Measurements from ENCODE around the gene PCARE. TPM values are rescaled to one million over a fixed set of nuclear protein-coding genes. Genes with fewer than 3 reads are reported as not detected.

The PCARE gene
- total RNA-seq, 2 experiments from 2014 or later = not detected

GRCh38 chr2:29033172-29033571 is 41.2 kb downstream of the PCARE start:
- Mint-ChIP-seq H3K4me3 (no peak overlapping the region), H3K4me1 (peaks cover 7% of the 10 kb centered on the region), H3K9me3 (ENCODE audit: low read depth) (no peaks in the 10 kb centered on the region), H3K27me3 (no peaks in the 10 kb centered on the region), H3K36me3 (ENCODE audit: low read depth) (peaks cover 2% of the 10 kb centered on the region), H3K27ac (no peak overlapping the region)
- ChIA-PET CTCF (no interaction called here), POLR2A (no interaction called here)
- ATAC-seq = no peak
- DNase-seq = no peak
- intact Hi-C loops (cut with DNase I, micrococcal nuclease) = no loop called here

GRCh38 chr2:29032189-29032588 is 42.1 kb downstream of the PCARE start:
- peaks cover 7% of the 10 kb centered on the region for H3K4me1 Mint-ChIP-seq
- H3K4me3 Mint-ChIP-seq = no peak overlapping the region
- ATAC-seq (no peak), DNase-seq (no peak)
- H3K27ac Mint-ChIP-seq = no peak overlapping the region
- peaks cover 2% of the 10 kb centered on the region for H3K36me3 Mint-ChIP-seq (ENCODE audit: low read depth)
- H3K9me3 Mint-ChIP-seq (ENCODE audit: low read depth) = no peaks in the 10 kb centered on the region
- intact Hi-C loops (cut with DNase I, micrococcal nuclease) = no loop called here
- ChIA-PET CTCF (no interaction called here), POLR2A (no interaction called here)
- H3K27me3 Mint-ChIP-seq = no peaks in the 10 kb centered on the region

- H3K4me3 Mint-ChIP-seq = no peak overlapping the region
- no peak for ATAC-seq
- H3K27ac Mint-ChIP-seq = no peak overlapping the region
- H3K27me3 Mint-ChIP-seq = no peaks in the 10 kb centered on the region
- POLR2A ChIA-PET = no interaction called here
- peaks cover 7% of the 10 kb centered on the region for H3K4me1 Mint-ChIP-seq
- intact Hi-C loops (cut with DNase I, micrococcal nuclease) = no loop called here
- CTCF ChIA-PET = interaction anchor here (1.2 kb wide), 1 partner anchor 17 kb away, joined by 3 read pairs; no protein-coding TSS in a partner anchor
- H3K9me3 Mint-ChIP-seq (ENCODE audit: low read depth) = no peaks in the 10 kb centered on the region
- DNase-seq = no peak
- H3K36me3 Mint-ChIP-seq (ENCODE audit: low read depth) = no peaks in the 10 kb centered on the region
These were observed 43.3 kb downstream of the PCARE start for GRCh38 chr2:29031046-29031445.

DNA sequence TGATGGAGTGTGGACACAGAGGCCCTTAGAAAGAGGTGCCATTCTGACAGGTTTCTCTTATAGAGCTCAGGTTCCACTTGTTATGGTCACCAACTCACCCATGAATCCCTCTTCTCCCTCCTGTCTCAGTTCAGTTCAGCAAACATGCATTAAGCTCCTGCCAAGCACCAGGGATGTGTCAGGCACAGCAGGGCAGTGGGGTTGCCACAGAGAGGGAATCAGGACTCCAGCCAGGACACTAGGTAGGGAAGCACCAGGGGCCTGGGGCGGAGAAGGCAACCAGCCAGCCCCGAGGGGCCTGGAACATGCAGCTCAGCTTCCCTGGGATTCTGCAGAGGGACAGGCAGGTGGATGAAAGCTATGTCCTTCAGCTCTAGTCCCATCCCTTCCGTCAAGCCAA is 48.6 kb downstream of the PCARE start:
- H3K27ac Mint-ChIP-seq = no peak overlapping the region
- DNase-seq (no peak), ATAC-seq (no peak)
- no peak overlapping the region for H3K4me3 Mint-ChIP-seq
- no peaks in the 10 kb centered on the region for H3K4me1 Mint-ChIP-seq
- no peaks in the 10 kb centered on the region for H3K27me3 Mint-ChIP-seq
- POLR2A ChIA-PET = no interaction called here
- intact Hi-C loops (cut with DNase I, micrococcal nuclease) = no loop called here
- H3K9me3 Mint-ChIP-seq (ENCODE audit: low read depth) = no peaks in the 10 kb centered on the region
- no peaks in the 10 kb centered on the region for H3K36me3 Mint-ChIP-seq (ENCODE audit: low read depth)
- CTCF ChIA-PET = interaction anchor here (0.9 to 1.0 kb wide), 2 partner anchors 8 to 10 kb away, joined by 3 to 5 read pairs; no protein-coding TSS in a partner anchor

DNA sequence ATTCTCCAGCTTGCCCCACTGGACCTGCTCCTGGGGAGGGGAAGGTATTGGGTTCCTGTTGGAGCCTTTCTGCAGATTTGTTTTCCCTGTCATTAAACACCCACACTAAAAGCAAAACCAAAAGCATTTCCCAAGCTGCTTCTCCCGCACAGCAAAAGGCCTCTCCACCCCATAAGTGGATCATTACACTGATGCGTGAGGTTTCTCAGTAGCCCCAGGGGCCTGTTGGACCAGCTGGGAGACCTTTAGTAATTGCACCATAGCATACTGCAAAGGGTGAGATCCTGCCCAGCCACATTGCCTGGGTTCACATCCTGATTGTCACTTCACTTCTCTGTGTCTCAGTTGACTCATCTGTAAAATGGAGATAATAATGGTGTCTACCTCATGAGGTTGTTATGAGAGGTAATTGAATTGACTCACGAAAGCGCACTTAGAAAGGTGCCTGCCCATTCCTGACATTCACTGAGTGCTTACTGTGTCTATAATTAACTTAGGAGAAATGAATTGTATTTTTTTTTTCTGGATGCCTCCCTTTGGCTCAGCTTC is 49.4 kb downstream of the PCARE start:
- no peak for DNase-seq
- Mint-ChIP-seq H3K4me3 (no peak overlapping the region), H3K27ac (no peak overlapping the region), H3K4me1 (no peaks in the 10 kb centered on the region), H3K36me3 (ENCODE audit: low read depth) (no peaks in the 10 kb centered on the region), H3K9me3 (ENCODE audit: low read depth) (no peaks in the 10 kb centered on the region), H3K27me3 (no peaks in the 10 kb centered on the region)
- POLR2A ChIA-PET = interaction anchor here (0.6 kb wide), 1 partner anchor 93 kb away, joined by 5 read pairs; no protein-coding TSS in a partner anchor
- ATAC-seq = peak; percentile 42
- intact Hi-C loops (cut with DNase I, micrococcal nuclease) = no loop called here
- CTCF ChIA-PET = interaction anchor here (0.9 to 1.0 kb wide), 3 partner anchors 9 to 24 kb away, joined by 3 to 5 read pairs (median 4); no protein-coding TSS in a partner anchor

GRCh38 chr2:29023188-29023587 is 51.1 kb downstream of the PCARE start:
- H3K4me3 Mint-ChIP-seq = no peak overlapping the region
- DNase-seq = no peak
- peaks cover 5% of the 10 kb centered on the region for H3K4me1 Mint-ChIP-seq
- ChIA-PET CTCF (no interaction called here), POLR2A (no interaction called here)
- H3K27me3 Mint-ChIP-seq = no peaks in the 10 kb centered on the region
- H3K9me3 Mint-ChIP-seq (ENCODE audit: low read depth) = no peaks in the 10 kb centered on the region
- no peaks in the 10 kb centered on the region for H3K36me3 Mint-ChIP-seq (ENCODE audit: low read depth)
- intact Hi-C loops (cut with DNase I, micrococcal nuclease) = no loop called here
- no peak for ATAC-seq
- H3K27ac Mint-ChIP-seq = no peak overlapping the region

DNA sequence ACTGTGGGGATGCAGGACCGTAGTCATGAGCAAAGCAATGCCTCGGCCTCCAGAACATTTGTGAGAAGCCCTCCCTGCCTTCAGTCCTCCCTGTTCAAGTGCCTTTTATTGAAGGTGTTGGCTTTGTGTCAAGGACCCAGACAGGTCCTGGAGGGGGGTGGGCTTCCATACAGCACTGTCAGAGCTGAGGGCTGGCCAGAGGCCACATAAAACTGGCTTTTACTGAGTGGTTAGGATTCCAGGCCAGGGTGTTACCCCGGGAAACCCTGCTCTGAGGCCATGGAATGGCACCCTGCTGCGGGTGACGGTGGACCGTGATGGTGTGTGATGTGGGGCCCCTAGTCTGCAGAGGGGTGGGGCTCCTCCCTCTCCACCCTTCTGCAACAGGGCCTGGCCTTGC is 51.6 kb downstream of the PCARE start:
- Mint-ChIP-seq H3K27ac (no peak overlapping the region), H3K27me3 (no peaks in the 10 kb centered on the region), H3K36me3 (ENCODE audit: low read depth) (no peaks in the 10 kb centered on the region), H3K4me1 (peaks cover 9% of the 10 kb centered on the region), H3K9me3 (ENCODE audit: low read depth) (no peaks in the 10 kb centered on the region), H3K4me3 (no peak overlapping the region)
- ChIA-PET CTCF (no interaction called here), POLR2A (no interaction called here)
- intact Hi-C loops (cut with DNase I, micrococcal nuclease) = no loop called here
- no peak for DNase-seq
- no peak for ATAC-seq

- CTCF ChIA-PET = no interaction called here
- Mint-ChIP-seq H3K9me3 (ENCODE audit: low read depth) (no peaks in the 10 kb centered on the region), H3K36me3 (ENCODE audit: low read depth) (no peaks in the 10 kb centered on the region), H3K27ac (no peak overlapping the region), H3K4me3 (no peak overlapping the region), H3K27me3 (no peaks in the 10 kb centered on the region), H3K4me1 (peaks cover 11% of the 10 kb centered on the region)
- ATAC-seq (no peak), DNase-seq (no peak)
- intact Hi-C loops (cut with DNase I, micrococcal nuclease) = no loop called here
- POLR2A ChIA-PET = no interaction called here
These were observed 52.4 kb downstream of the PCARE start for GRCh38 chr2:29021886-29022285.

DNA sequence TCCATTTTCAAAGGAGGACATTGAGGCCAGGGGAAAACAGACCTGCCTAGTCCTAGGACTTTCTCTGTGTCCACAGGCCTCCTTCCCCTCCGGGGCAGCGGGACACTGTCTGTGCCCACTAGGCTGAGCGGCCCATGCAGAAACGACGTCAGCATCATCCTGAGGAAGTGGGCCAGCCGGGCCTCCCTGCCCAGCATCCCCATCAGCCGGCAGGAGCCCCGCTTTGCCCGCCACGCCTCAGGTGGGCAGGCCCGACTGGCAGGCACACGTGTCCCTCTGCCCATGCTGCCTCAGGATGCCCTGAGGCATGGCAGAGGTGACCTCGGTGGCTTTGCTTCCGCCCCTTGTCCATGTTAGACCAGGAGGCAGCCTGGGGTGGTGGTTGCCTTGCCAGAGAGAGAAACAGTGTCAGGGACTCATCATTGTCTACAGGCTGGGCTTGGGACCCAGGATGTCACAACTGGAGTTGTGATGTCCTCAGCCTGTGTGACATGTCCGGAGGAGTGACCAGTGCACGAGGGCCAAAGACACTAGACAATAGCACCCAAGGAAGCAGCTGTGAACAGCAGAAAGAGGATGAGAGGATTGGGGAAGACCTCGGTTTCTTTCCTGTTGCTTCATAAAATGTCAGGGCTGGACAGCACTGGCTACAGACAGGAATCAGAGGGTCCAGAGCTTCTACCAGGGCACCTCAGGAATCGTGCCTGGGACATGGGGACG is 56.4 kb downstream of the PCARE start:
- peaks cover 50% of the 10 kb centered on the region for H3K4me1 Mint-ChIP-seq
- intact Hi-C loops (cut with DNase I, micrococcal nuclease) = no loop called here
- H3K36me3 Mint-ChIP-seq (ENCODE audit: low read depth) = no peaks in the 10 kb centered on the region
- DNase-seq (no peak), ATAC-seq (no peak)
- H3K9me3 Mint-ChIP-seq (ENCODE audit: low read depth) = no peaks in the 10 kb centered on the region
- ChIA-PET POLR2A (interaction anchor here (0.6 kb wide), 1 partner anchor 52 kb away, joined by 4 read pairs; no protein-coding TSS in a partner anchor), CTCF (interaction anchor here (0.8 kb wide), 1 partner anchor 178 kb away, joined by 4 read pairs; no protein-coding TSS in a partner anchor)
- no peak overlapping the region for H3K4me3 Mint-ChIP-seq
- no peaks in the 10 kb centered on the region for H3K27me3 Mint-ChIP-seq
- peak overlapping the region; percentile 63 for H3K27ac Mint-ChIP-seq

DNA sequence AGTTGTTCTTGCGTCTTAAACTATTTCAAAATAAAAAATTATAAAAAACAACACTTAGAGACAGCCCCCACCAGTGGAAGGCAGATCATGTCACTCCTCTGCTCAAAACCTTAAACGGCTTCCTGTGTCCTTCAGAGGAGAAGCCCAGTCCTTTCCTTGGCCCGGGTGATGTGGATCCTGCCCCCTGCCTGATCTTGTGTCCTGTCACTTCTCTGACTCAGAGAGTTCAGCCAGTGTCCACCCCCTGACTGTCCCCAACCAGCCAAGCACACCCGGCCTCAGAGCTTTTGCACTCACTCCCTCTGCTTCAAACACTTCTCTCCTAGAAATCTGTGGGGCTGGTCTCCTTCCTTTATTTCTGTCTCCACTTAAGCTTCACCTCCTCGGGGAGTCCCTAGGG is 57.8 kb downstream of the PCARE start:
- no peak overlapping the region for H3K4me3 Mint-ChIP-seq
- POLR2A ChIA-PET = no interaction called here
- ATAC-seq = no peak

GRCh38 chr2:29015701-29016470 is 58.4 kb downstream of the PCARE start:
- Mint-ChIP-seq H3K4me1 (peaks cover 69% of the 10 kb centered on the region), H3K27ac (peak overlapping the region; percentile 94), H3K4me3 (peak overlapping the region; percentile 75), H3K9me3 (ENCODE audit: low read depth) (no peaks in the 10 kb centered on the region), H3K36me3 (ENCODE audit: low read depth) (no peaks in the 10 kb centered on the region), H3K27me3 (no peaks in the 10 kb centered on the region)
- intact Hi-C loops (cut with DNase I, micrococcal nuclease) = loop anchor here in 1 of 2 experiments (2.0 kb wide), 2 partner anchors 57 to 99 kb away; partner anchors contain the start of gene CLIP4
- ATAC-seq = no peak
- DNase-seq = no peak
- CTCF ChIA-PET = interaction anchor here (1.0 to 1.7 kb wide), 4 partner anchors 10 to 23 kb away, joined by 3 to 5 read pairs (median 4); no protein-coding TSS in a partner anchor
- POLR2A ChIA-PET = interaction anchor here (0.5 to 0.8 kb wide), 2 partner anchors 11 to 72 kb away, joined by 3 to 4 read pairs; no protein-coding TSS in a partner anchor

More for the DNA sequence above, 57.8 kb downstream of the PCARE start:
- intact Hi-C loops (cut with DNase I, micrococcal nuclease) = no loop called here
- Mint-ChIP-seq H3K36me3 (ENCODE audit: low read depth) (no peaks in the 10 kb centered on the region), H3K9me3 (ENCODE audit: low read depth) (no peaks in the 10 kb centered on the region), H3K4me1 (peaks cover 63% of the 10 kb centered on the region), H3K27me3 (no peaks in the 10 kb centered on the region), H3K27ac (peak overlapping the region; percentile 18)
- CTCF ChIA-PET = interaction anchor here (1.7 kb wide), 1 partner anchor 16 kb away, joined by 4 read pairs; no protein-coding TSS in a partner anchor
- no peak for DNase-seq
